Raji (cell line): ENCODE data around the gene BRIP1.

Experiments
- POLR2A ChIP-seq: IDR thresholded peaks from 2 replicates; pipeline ENCODE4 v1.6.1; 2011; ENCODE audit warnings: low read depth, low read length, control low read depth; ENCODE audit not compliant: insufficient read depth

BRIP1 gene

DNA sequence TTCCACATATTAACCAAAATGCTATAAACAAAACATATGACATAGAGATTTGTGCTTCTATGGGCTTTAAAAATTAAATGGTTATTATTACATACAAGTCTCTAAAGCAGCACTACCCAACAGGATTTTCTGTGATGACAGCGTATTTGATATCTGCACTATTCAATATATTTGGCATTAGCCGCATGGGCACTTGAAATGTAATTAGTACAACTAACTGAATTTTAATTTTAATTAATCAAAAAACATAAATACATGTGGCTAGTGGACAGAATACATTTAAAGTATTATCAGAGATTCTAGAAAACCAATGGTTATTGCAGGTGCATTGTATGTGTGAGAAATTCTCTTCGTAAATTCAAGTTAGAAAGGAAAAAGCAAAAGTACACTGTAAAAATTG lies 45.9 kb downstream of the BRIP1 start:
- TF ChIP-seq POLR2A = no peak

DNA sequence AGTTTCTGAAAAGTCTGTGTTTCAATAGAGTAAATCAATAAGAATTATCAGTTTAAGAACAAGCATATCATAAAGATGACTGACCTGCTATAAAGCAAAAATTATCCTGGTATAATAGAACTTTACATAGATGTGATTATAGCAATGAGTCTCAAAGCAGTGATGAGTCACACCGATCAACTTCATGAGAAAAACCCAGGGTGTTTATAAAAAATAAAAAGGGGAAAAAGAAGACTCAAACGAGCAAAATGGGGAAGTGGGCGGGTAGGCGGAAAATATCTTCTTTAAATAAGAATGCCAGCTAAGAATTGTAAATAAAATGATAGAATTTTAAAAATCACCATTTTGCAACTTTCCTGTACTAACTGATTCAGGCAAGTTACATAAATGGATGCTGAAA lies 46.8 kb downstream of the BRIP1 start:
- no peak for TF ChIP-seq POLR2A

DNA sequence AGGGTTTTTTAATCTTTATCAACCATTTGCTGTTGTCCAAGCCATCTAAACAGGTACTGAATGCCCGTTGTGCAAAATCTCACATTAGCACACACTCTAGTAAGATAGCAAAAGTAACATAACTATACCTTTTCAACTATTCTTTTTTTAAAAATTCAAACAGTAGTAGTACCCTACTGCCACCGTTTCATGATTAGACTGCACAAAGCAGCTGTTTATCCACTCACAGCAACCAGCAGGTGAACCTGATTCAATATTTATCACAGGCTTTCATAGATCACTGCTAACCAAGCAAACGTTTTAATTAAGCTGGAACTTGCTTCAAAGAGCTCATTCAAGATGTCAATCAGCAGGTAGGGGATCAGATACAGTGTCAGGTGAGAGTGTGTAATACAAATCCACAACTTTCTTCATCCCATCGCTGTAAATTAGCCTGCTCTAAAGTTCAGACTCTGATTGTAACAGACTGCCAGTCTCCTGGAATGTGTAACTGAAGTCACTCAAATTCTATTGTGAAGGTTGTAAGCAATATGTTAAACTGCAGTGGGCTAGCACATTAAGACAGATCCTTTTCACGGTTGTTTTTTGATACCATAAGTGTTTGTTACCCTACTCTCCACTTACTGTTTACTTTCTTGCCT lies 47.3 kb downstream of the BRIP1 start:
- TF ChIP-seq POLR2A = no peak

DNA sequence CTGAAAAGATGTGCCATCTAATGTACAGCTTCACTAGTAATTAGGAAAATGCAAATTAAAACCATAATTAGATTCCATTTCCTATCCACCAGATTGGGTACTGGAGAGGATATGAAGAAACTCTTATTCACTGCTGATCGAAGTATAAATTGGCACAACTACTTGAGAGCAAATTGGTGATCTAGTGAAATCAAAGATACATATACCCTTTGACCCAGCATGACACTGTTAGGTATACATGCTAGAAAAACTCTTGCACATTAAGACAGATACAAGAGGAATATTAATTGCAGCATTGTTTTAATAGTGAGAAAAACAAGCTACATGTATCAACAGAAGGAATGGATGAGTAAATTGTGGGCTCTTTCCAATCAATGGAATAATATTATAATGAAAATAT lies 48.8 kb downstream of the BRIP1 start:
- TF ChIP-seq POLR2A = no peak

DNA sequence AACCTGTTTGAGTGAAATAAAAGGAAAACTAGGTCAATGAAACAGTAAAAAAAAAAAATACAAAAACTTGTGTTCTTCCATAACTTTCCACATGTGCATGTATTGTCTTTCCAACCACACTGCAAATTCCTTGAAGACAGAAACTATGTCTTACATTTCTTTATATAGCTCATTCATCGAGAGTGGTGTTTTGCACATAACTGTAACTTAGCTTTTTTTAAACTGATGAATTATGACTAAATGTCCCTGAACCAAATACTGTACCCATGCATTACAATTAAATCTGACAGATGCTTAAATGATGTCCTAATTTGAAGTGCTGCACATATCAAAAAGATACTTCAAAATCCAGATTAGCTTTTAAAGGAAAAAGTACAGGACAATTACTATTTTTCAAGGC lies 50.1 kb downstream of the BRIP1 start:
- no peak for TF ChIP-seq POLR2A

DNA sequence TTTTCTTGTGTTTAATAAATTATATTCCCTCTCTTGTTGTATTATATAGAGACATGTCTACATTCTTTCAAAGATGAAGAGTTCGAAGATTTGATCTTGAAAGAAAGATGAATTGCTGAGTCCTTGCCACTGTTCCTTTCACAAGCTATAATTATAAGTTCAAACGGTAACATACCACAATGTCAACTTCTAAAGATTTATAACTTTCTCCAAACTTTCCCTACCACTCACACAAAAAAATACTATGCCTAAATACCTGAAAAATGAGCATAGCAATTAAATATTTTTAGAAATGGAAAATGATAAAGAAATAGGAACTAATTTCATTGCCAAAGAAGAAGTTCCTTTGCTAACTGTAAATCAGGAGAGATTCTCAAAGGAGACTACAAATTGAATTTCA lies 50.6 kb downstream of the BRIP1 start:
- TF ChIP-seq POLR2A = no peak

DNA sequence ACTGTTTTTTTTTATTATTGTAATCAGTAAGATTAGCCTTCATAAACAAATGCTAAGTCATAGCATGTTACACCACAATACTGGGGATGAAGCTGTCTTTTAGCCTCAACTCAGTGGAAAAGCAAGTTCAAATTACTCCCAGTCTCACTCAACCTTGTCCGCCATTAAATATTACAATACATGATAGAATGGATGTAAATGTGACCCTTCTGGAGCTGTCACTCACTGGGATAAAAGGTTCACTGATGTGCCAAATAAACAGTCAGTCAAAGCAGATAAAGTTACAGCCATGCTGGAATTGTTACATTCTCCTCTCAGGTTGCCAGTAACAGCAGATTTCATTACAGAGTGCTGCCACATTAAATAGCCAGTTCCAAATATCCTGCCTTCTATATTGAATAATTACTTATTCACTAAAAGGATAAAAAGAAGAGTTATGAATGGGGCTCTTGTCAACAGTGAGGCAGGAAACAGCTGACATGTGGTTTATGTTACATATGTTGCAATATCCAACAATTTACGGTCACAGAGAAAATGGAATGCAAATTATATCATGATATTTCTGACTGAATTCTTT lies 53.4 kb downstream of the BRIP1 start:
- TF ChIP-seq POLR2A = no peak

DNA sequence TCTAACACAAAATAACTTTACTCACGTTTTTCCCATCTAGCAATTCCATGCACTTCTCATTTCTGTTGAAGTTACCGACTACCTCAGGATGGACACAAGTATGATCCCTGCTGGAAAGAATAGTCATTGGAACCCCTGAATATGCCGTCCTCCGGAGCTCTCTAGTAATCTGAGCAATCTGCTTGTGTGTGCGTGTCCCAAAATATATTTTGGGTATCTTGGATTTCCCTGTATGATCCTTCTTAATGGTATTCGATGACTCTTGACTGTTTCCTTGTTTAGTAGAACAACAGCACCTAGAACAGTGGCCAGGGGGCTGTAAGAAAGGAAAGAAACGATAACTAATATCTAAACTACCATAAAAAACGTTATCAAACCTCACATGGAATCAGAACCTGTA lies 54.9 kb downstream of the BRIP1 start:
- TF ChIP-seq POLR2A = no peak

DNA sequence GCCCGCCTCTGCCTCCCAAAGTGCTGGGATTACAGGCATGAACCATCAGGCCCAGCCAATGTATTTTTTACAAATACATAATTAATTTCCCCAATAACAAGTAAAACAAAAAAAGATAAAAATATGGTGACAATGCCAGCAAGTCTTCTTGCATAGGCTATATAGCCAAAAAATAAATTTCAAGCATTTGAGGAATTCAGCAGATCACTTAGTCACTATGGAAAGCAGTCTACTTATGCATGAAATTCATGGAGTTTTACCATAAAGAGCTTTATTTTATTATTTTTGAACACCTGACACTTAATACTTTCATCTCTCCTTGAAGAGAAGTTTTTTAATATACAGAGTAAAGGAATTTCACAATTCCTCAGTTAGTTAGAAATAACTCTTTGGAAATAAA lies 56.4 kb downstream of the BRIP1 start:
- no peak for TF ChIP-seq POLR2A

DNA sequence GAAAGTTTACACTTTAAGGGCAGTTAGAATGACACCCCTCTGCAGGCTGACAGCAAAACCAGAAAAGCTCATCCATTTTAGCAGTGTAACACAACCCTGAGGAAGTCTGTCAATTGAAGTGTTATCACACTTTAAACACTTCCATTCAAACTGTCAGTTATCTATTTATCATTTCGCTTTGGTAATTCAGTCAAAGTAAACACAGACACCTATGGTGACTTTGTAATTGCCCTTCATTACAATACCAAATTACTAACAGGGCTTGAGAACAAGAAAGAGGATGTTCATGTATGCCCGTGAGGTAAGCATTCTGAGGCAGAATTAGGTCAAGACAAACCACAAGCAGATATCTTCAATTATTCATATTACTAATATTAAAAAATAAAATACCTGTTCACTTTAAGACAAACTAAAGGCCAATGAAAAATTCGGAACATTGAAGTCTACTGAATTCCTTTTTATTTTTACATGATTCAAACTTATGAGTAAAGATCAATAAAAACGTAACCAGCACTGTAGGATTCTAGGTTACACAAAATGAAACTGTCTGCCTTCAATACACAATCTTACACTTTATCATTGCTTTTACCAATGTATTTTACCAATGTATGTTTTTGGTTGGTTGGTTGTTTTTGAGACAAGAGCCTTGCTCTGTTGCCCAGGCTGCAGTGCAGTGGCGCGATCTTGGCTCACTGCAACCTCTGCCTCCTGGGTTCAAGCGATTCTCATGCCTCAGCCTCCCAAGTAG lies 57.1 kb downstream of the BRIP1 start:
- TF ChIP-seq POLR2A = no peak

DNA sequence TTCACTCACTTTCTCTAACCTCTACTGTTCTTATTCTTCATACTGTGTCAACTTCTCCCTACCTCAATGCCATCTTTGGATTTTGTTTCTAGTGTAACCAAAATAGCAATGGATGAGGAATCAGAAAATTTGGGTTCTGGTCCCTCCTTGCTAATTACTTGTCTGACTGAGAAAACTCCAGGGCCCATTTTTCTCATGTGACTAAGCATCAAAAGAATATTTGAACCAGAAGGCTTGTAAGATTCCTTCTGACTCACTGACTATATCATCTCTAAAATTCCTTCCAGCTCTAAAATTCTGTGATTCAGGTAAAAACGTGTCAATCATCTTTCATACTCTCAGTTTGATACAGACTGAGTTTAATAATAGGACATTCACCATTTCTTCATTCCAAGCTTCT lies 57.9 kb downstream of the BRIP1 start:
- no peak for TF ChIP-seq POLR2A

DNA sequence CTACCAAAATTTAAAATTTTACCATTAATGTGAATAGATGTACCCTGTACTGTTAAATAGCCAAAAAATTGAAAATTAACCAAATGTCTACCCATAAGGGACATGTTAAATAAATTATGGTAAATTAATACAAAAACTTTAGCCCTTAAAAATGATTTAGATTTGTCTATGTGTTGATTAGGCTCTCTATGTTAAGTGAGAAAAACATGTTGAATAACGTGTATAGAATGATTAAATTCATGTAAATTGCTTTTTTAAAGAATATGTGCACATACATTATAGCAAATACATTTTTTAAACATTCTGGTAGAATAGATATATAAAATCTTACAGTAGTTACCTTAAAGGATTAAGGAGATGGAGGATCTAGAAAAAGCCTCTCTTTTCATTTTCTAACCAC lies 59.5 kb downstream of the BRIP1 start:
- no peak for TF ChIP-seq POLR2A

DNA sequence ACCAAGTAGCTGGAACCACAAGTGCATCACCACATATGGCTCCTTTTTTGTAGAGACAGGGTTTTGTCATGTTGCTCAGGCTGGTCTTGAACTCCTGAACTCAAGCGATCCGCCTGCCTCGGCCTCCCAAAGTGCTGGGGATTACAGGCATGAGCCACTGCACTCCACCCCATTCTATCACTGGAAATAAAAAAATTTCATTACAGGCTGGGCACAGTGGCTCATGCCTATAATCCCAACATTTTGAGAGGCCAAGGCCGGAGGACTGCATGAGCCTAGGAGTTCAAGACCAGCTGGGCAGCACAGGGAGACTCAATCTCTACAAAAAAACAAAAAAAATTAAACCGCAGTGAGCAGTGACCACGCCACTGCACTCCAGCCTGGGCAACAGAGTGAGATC lies 60.1 kb downstream of the BRIP1 start:
- no peak for TF ChIP-seq POLR2A

DNA sequence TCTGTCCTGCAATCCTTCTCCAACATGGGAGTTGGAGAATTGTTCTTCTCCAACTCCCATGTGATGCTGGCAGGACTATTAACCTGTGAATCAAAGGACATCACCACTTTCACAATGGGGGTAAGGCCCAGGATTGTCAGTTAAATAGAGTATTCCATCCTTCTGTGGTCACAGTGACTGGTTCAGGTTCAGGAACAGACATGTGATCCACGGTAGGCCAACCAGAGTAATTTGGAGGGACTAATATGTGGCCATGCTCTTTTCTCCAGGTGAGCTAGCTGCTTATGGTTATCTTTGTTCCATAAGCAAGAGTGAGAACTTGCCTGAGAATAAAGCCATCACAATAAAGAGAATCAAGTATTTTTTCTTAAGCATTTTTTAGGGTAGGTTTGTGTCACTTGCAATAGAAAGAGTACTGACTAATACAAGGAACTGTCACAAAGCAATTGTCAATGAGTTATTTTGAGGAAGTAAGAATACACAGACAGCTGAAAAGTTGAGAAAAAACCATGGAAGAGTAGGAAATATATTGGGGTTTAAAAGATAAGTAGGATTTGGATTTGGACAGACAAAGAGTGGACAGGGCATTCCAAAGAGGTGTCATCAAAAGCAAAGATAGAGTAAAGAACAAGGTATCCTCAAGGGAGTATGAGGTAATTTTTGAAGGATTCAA lies 63.4 kb downstream of the BRIP1 start:
- no peak for TF ChIP-seq POLR2A

DNA sequence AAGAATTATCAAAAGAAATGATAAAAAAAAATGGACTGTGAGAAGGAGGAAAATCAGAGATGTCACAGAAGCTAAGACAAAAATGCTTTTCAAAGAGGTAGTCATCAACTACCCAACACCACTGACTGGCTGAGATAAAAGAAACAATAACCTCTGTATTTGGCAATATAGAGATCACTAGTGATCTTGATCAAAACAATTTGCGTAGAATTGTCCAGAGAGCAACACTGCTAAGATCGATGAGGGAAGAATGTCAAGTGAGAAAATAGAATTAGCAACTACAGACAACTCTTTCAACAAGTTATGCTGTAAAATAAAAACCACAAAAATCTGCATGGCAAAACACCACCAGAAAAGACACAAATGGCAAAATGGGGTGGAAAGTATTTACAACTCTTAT lies 66.0 kb downstream of the BRIP1 start:
- no peak for TF ChIP-seq POLR2A

DNA sequence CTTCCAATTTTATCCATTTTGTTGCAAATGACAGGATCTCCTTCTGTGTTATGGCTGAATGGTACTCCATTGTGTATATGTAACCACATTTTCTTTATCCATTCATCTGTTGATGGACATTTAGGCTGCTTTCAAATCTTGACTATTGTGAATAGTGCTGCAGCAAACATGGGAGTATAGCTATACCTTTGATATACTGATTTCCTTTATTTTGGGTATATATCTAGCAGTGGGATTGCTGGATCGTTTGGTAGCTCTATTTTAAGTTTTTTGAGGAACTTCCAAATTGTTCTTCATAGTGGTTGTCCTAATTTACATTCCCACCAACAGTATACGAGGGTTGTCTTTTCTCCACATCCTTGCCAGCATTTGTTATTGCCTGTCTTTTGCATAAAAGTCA lies 67.8 kb downstream of the BRIP1 start:
- no peak for TF ChIP-seq POLR2A
